IMR-90 (cell line): Measurements from ENCODE around the gene FAM53B. TPM values are rescaled to one million over a fixed set of nuclear protein-coding genes. Genes with fewer than 3 reads are reported as not detected.

Experiments
- ATAC-seq: fragments of 200-7000 bp; cut with Tn5 transposase; 2 replicates; pipeline ENCODE4 v1.9.1; 2020; ENCODE audit warnings: low read depth, mild to moderate bottlenecking, moderate library complexity
- BruUV-seq: library from RNA; stranded (reverse); fragments of 400-500 nt; replicated peaks from 2 replicates; lab custom pipeline; 2021; lab: Mats Ljungman, UMichigan
- CTCF ChIA-PET: fragments of 300-600 bp; formaldehyde crosslinking; extraction: SDS; loops from one replicate; lab custom pipeline; 2021; ENCODE audit warnings: antibody characterized with exemption; lab: Yijun Ruan, JAX
- POLR2A ChIA-PET: fragments of 300-600 bp; sonication (Branson Sonifier 250); formaldehyde crosslinking; loops from one replicate; lab custom pipeline; 2022; ENCODE audit warnings: antibody characterized with exemption; ENCODE audit not compliant: unreplicated experiment; lab: Charles Lee
- DNase-seq: peaks from one replicate; pipeline ENCODE4 v3.0.0; 2013
- H2AFZ ChIP-seq: replicated peaks from 2 replicates; pipeline ENCODE3; 2013; ENCODE audit warnings: low read length, mild to moderate bottlenecking; ENCODE audit not compliant: poor library complexity
- H2AK5ac ChIP-seq: 2 replicates; pipeline ENCODE4 v1.6.1; 2013; ENCODE audit warnings: low read depth, low read length, inconsistent platforms
- H2AK9ac ChIP-seq: replicated peaks from 2 replicates; pipeline ENCODE3; 2013; ENCODE audit warnings: mild to moderate bottlenecking, low read depth, low read length, moderate library complexity; ENCODE audit not compliant: poor library complexity
- H2BK120ac ChIP-seq: 2 replicates; pipeline ENCODE4 v1.6.1; 2013; ENCODE audit warnings: low read depth, low read length, inconsistent platforms
- H2BK15ac ChIP-seq: 3 replicates; pipeline ENCODE4 v1.6.1; 2013; ENCODE audit warnings: low read depth, low read length, inconsistent platforms
- H2BK20ac ChIP-seq: 2 replicates; pipeline ENCODE4 v1.6.1; 2013; ENCODE audit warnings: low read depth, mild to moderate bottlenecking, inconsistent platforms, low read length, moderate library complexity
- H2BK5ac ChIP-seq: 2 replicates; pipeline ENCODE4 v1.6.1; 2013; ENCODE audit warnings: mild to moderate bottlenecking, low read depth, low read length, inconsistent platforms; ENCODE audit not compliant: poor library complexity, severe bottlenecking
- H3K14ac ChIP-seq: replicated peaks from 2 replicates; pipeline ENCODE4 v1.6.1; 2013; ENCODE audit warnings: low read depth, low read length, inconsistent platforms
- H3K18ac ChIP-seq: 2 replicates; pipeline ENCODE4 v1.6.1; 2013; ENCODE audit warnings: low read depth, low read length, control low read depth
- H3K23ac ChIP-seq: 2 replicates; pipeline ENCODE4 v1.6.1; 2013; ENCODE audit warnings: low read depth, low read length, inconsistent platforms
- H3K27ac ChIP-seq: 2 replicates; pipeline ENCODE4 v1.5.1; 2013; ENCODE audit warnings: mild to moderate bottlenecking, control low read depth, low read length; ENCODE audit not compliant: insufficient read depth
- H3K27me3 ChIP-seq: 2 replicates; pipeline ENCODE4 v1.6.1; 2013; ENCODE audit warnings: low read length; ENCODE audit not compliant: control insufficient read depth, insufficient read depth
- H3K36me3 ChIP-seq: 2 replicates; pipeline ENCODE4 v1.6.1; 2013; ENCODE audit warnings: low read length, mixed read lengths; ENCODE audit not compliant: control insufficient read depth, insufficient read depth
- H3K4ac ChIP-seq: 2 replicates; pipeline ENCODE4 v1.6.1; 2013; ENCODE audit warnings: low read depth, low read length, inconsistent platforms
- H3K4me1 ChIP-seq: 2 replicates; pipeline ENCODE4 v1.6.1; 2013; ENCODE audit warnings: low read length, mixed read lengths; ENCODE audit not compliant: control insufficient read depth, insufficient read depth
- H3K4me2 ChIP-seq: 2 replicates; pipeline ENCODE4 v1.6.1; 2013; ENCODE audit warnings: low read depth, mild to moderate bottlenecking, control low read depth, low read length, moderate library complexity
- H3K4me3 ChIP-seq: 2 replicates; pipeline ENCODE4 v1.5.1; 2013; ENCODE audit warnings: low read depth, mild to moderate bottlenecking, control low read depth, low read length, moderate library complexity; ENCODE audit not compliant: insufficient read depth
- H3K56ac ChIP-seq: 2 replicates; pipeline ENCODE4 v1.6.1; 2013; ENCODE audit warnings: low read length, inconsistent platforms; ENCODE audit not compliant: insufficient read depth; ENCODE audit errors: extremely low read depth
- H3K79me1 ChIP-seq, 2 experiments: 2 replicates each; pipeline ENCODE4 v1.6.1; 2013; ENCODE audit warnings: low read length in 2 of 2, inconsistent platforms in 1 of 2, low read depth in 1 of 2
- H3K9ac ChIP-seq: 2 replicates; pipeline ENCODE4 v1.6.1; 2013; ENCODE audit warnings: low read depth, low read length, control low read depth
- H3K9me1 ChIP-seq: 2 replicates; pipeline ENCODE4 v1.6.1; 2013; ENCODE audit warnings: low read length, inconsistent platforms; ENCODE audit not compliant: insufficient read depth
- H3K9me3 ChIP-seq: 2 replicates; pipeline ENCODE4 v1.6.1; 2013; ENCODE audit warnings: low read length; ENCODE audit not compliant: control insufficient read depth, insufficient read depth
- H4K20me1 ChIP-seq: 2 replicates; pipeline ENCODE4 v1.6.1; 2013; ENCODE audit warnings: low read length, inconsistent platforms; ENCODE audit not compliant: insufficient read depth
- H4K5ac ChIP-seq: 2 replicates; pipeline ENCODE4 v1.6.1; 2013; ENCODE audit warnings: mild to moderate bottlenecking, low read depth, low read length, control low read depth
- H4K8ac ChIP-seq, 2 experiments: 2 replicates each; pipeline ENCODE4 v1.6.1; 2013; ENCODE audit warnings: low read depth in 2 of 2, low read length in 2 of 2, control low read depth in 1 of 2, inconsistent platforms in 1 of 2
- H4K91ac ChIP-seq: 2 replicates; pipeline ENCODE4 v1.6.1; 2013; ENCODE audit warnings: low read depth, low read length, inconsistent platforms; ENCODE audit not compliant: insufficient read depth
- CHD1 ChIP-seq: IDR thresholded peaks from 2 replicates; pipeline ENCODE4 v1.6.1; 2012; ENCODE audit warnings: low read depth, low read length, improper control_type of control experiment
- MXI1 ChIP-seq: IDR thresholded peaks from 2 replicates; pipeline ENCODE4 v1.6.1; 2012; ENCODE audit warnings: low read depth, mild to moderate bottlenecking, low read length, moderate library complexity, borderline replicate concordance
- RAD21 ChIP-seq: IDR thresholded peaks from 2 replicates; pipeline ENCODE4 v1.6.1; 2012; ENCODE audit warnings: low read length, improper control_type of control experiment
- SMC3 ChIP-seq: fragments of 150-350 bp; IDR thresholded peaks from 2 replicates; pipeline ENCODE4 v1.6.1; 2016; ENCODE audit warnings: low read depth, mild to moderate bottlenecking, antibody characterized with exemption, low read length, moderate library complexity
- WGBS, 2 experiments: methylation state at CpG; one replicate each; pipeline versions ENCODE4 v1.1.5 to v1.1.7; 2013; ENCODE audit warnings: missing lambda C conversion rate in 2 of 2; ENCODE audit not compliant: insufficient read length in 1 of 2; ENCODE audit errors: extremely low coverage in 2 of 2; 5-methylcytosine and 5-hydroxymethylcytosine counted together
- dilution Hi-C: fragments of 300-500 bp; cut with HindIII; formaldehyde crosslinking; loops from one replicate; pipeline ENCODE4 v1.14.3; 2018; ENCODE audit warnings: low sequenced_read_pairs; ENCODE audit not compliant: unreplicated experiment
- in situ Hi-C: fragments of 300-500 bp; cut with MboI; formaldehyde crosslinking; loops from 3 replicates; pipeline ENCODE4 v1.14.3; 2019; ENCODE audit warnings: low sequenced_read_pairs, inconsistent platforms, mixed read lengths
- intact Hi-C: fragments of 100-400 bp; cut with micrococcal nuclease; formaldehyde crosslinking; loops from 2 replicates; pipeline ENCODE4 v1.10.0; 2022
- polyA plus RNA-seq, 3 experiments: library from polyadenylated mRNA; depleted of rRNA; stranded (reverse); fragments of >200 nt; gene quantifications; 2 replicates each; pipeline ENCODE4 v1.2.3, GENCODE V29; 2012; ENCODE audit warnings: low replicate concordance in 1 of 3
- total RNA-seq: library from RNA; depleted of rRNA; stranded (reverse); fragments of >200 nt; gene quantifications from 2 replicates; pipeline ENCODE4 v1.2.3, GENCODE V29; 2012
- TF ChIP-seq, protein P1 (sequence below): conservative IDR thresholded peaks from 2 replicates; pipeline ENCODE4 v1.5.1; 2012; ENCODE audit warnings: mild to moderate bottlenecking, low read depth, low read length, improper control_type of control experiment

Gene FAM53B
- total and polyA plus RNA-seq, 2 of the 4 experiments (the other 2 are of a cell fraction): 3.8 to 5.7 TPM

DNA sequence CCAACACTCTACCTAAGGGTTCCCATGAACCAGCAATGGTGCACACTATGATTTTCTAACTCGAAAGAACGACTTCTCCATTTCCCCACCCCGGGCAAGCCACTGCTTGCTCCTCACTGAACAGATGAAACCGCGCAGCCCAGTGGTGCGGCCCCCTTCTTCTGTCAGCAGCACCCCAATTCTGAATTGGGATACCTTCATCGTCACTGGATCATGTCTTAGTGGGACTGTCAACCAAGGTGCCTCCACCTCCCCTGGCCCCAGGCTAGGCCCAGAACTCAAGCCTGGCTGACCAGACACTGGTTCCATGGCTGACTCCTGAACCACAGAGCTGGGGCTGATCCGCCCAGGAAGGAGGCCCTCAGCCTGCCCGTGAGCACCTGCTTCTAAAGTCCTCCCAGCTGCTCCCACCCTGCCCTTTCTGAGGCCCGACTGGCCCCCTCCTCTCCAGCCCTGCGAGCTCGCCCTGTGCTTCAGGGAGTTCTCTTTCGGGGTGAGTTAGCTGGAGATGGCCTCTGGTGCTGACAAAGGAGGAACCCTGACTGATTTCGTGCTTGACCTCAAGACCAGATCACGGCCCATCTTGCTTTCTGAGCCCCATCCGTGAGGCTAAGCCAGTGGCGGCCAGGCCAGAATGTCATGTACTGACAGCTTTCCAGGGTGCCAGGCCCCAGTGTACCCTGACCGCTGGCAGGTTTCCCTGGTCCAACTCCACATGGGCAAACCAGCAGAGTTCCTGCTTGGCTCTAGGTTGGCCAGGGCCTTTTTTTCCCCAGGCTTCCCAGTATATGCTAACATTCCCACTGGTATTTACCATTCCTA lies 44.5 kb downstream of the FAM53B start:
- Histone ChIP-seq H2BK120ac (no peak overlapping the region), H3K4me3 (no peak overlapping the region), H3K79me1 (0 out of 4 replicates have a peak, but pooled peaks cover 0 to 6% of the 10 kb centered on the region in 2 experiments), H3K18ac (no peak overlapping the region), H3K4me2 (no peak overlapping the region), H2BK5ac (no peak overlapping the region), H3K9ac (no peak overlapping the region), H2AK5ac (no peak overlapping the region), H3K56ac (no peak overlapping the region), H2BK20ac (no peak overlapping the region), H4K8ac (no peak overlapping the region), H2BK15ac (no peak overlapping the region), H3K4ac (no peak overlapping the region), H3K9me3 (no peaks in the 10 kb centered on the region), H4K91ac (no peak overlapping the region), H2AFZ (no peak overlapping the region), H3K14ac (no peak overlapping the region), H2AK9ac (no peak overlapping the region), H3K4me1 (peaks cover 17% of the 10 kb centered on the region), H3K27me3 (no peaks in the 10 kb centered on the region), H3K23ac (no peak overlapping the region), H3K27ac (no peak overlapping the region), H4K5ac (no peak overlapping the region), H3K9me1 (peaks cover 14% of the 10 kb centered on the region; the same call in 1 of the 2 replicates), H3K36me3 (peaks cover 4% of the 10 kb centered on the region), H4K20me1 (peaks cover 3% of the 10 kb centered on the region)
- dilution Hi-C loops (no loop called here), intact Hi-C loops (loop anchor here (5.0 kb wide), 1 partner anchor 43 kb away; the partner anchor contains the start of gene FAM53B), in situ Hi-C loops (no loop called here)
- TF ChIP-seq, protein P1, sequence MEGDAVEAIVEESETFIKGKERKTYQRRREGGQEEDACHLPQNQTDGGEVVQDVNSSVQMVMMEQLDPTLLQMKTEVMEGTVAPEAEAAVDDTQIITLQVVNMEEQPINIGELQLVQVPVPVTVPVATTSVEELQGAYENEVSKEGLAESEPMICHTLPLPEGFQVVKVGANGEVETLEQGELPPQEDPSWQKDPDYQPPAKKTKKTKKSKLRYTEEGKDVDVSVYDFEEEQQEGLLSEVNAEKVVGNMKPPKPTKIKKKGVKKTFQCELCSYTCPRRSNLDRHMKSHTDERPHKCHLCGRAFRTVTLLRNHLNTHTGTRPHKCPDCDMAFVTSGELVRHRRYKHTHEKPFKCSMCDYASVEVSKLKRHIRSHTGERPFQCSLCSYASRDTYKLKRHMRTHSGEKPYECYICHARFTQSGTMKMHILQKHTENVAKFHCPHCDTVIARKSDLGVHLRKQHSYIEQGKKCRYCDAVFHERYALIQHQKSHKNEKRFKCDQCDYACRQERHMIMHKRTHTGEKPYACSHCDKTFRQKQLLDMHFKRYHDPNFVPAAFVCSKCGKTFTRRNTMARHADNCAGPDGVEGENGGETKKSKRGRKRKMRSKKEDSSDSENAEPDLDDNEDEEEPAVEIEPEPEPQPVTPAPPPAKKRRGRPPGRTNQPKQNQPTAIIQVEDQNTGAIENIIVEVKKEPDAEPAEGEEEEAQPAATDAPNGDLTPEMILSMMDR: no peak
- TF ChIP-seq MXI1 (no peak), RAD21 (no peak), SMC3 (no peak), CHD1 (no peak)
- DNase-seq: no peak
- CTCF ChIA-PET: no interaction called here
- POLR2A ChIA-PET: no interaction called here
- BruUV-seq: no TSS peak
- WGBS, 2 experiments: 92% methylated on average over 11 of the region's 18 CpGs; no CpG with 5 or more reads in 1 of the 2 experiments
- ATAC-seq: no peak
